K562 (cell line): ENCODE measurements around the gene PBXIP1. TPM values are rescaled to one million over a fixed set of nuclear protein-coding genes. Genes with fewer than 3 reads are reported as not detected.

Experiments
- FOXK2 ChIP-seq, 2 experiments: fragments of 450-650 bp; IDR thresholded peaks in 1 of 2; conservative IDR thresholded peaks in 1 of 2; 2 replicates each; pipeline ENCODE4 v1.6.1; 2016; ENCODE audit warnings: low read depth in 2 of 2, mild to moderate bottlenecking in 1 of 2
- FOXM1 ChIP-seq, 2 experiments: fragments of 450-650 bp in 1 of 2; sonication (generic) in 1 of 2; formaldehyde crosslinking in 1 of 2; IDR thresholded peaks; 2 replicates each; pipeline versions ENCODE4 v1.6.1 to v1.9.0; 2017 to 2022; ENCODE audit warnings: low read depth in 2 of 2, mild to moderate bottlenecking in 2 of 2, missing genetic modification reagents in 1 of 2, moderate library complexity in 1 of 2
- FOXP1 ChIP-seq: sonication (generic); formaldehyde crosslinking; IDR thresholded peaks from 2 replicates; pipeline ENCODE4 v1.8.0; 2022; ENCODE audit warnings: mild to moderate bottlenecking, missing genetic modification reagents
- FOXP4 ChIP-seq: sonication (generic); formaldehyde crosslinking; IDR thresholded peaks from 2 replicates; pipeline ENCODE4 v1.8.0; 2022; ENCODE audit warnings: mild to moderate bottlenecking, missing genetic modification reagents, borderline replicate concordance
- HDAC8 ChIP-seq: fragments of 450-650 bp; IDR thresholded peaks from 2 replicates; pipeline ENCODE4 v1.6.1; 2016; ENCODE audit warnings: mild to moderate bottlenecking, missing genetic modification characterization, moderate library complexity, missing compliant biosample characterization
- HMGN3 ChIP-seq: IDR thresholded peaks from 2 replicates; pipeline ENCODE4 v1.6.1; 2011; ENCODE audit warnings: borderline replicate concordance, low read depth, mild to moderate bottlenecking, mixed read lengths, low read length; ENCODE audit not compliant: insufficient read length; ENCODE audit errors: extremely low read depth
- NEUROD1 ChIP-seq: fragments of 150-350 bp; IDR thresholded peaks from 2 replicates; pipeline ENCODE4 v1.6.1; 2014; ENCODE audit warnings: borderline replicate concordance, low read length, low read depth; ENCODE audit not compliant: partially characterized antibody
- NKRF ChIP-seq: fragments of 450-650 bp; IDR thresholded peaks from 2 replicates; pipeline ENCODE4 v1.6.1; 2016; ENCODE audit warnings: borderline replicate concordance
- POLR2A ChIP-seq: fragments of 450-650 bp; conservative IDR thresholded peaks from 2 replicates; pipeline ENCODE4 v1.6.1; 2016
- SPI1 ChIP-seq: IDR thresholded peaks from 2 replicates; pipeline ENCODE4 v1.6.1; 2011; ENCODE audit warnings: low read depth, low read length, control low read depth, borderline replicate concordance
- THAP12 ChIP-seq: fragments of 250-450 bp; sonication (Bioruptor Pico); IDR thresholded peaks from 2 replicates; pipeline ENCODE4 v1.9.0; 2021; ENCODE audit warnings: mild to moderate bottlenecking, inconsistent platforms
- USF2 ChIP-seq: sonication (generic); formaldehyde crosslinking; IDR thresholded peaks from 2 replicates; pipeline ENCODE4 v1.5.0; 2020; ENCODE audit warnings: missing genetic modification reagents
- ZFP36 ChIP-seq: fragments of 150-350 bp; IDR thresholded peaks from 2 replicates; pipeline ENCODE4 v1.6.1; 2018; ENCODE audit warnings: low read length, low read depth; ENCODE audit not compliant: partially characterized antibody
- ZNF232 ChIP-seq: sonication (generic); formaldehyde crosslinking; IDR thresholded peaks from 2 replicates; pipeline ENCODE4 v1.8.0; 2022; ENCODE audit warnings: mild to moderate bottlenecking, missing genetic modification reagents
- ZNF584 ChIP-seq: fragments of 200-800 bp; sonication (Bioruptor generic); IDR thresholded peaks from 2 replicates; pipeline ENCODE4 v1.6.1; 2016; ENCODE audit warnings: low read depth, mild to moderate bottlenecking, missing genetic modification characterization, missing compliant biosample characterization
- polyA plus RNA-seq, 8 experiments: library from polyadenylated mRNA; depleted of rRNA in 4 of 8; stranded (reverse) in 5 of 8; unstranded in 3 of 8; fragments of >200 nt; fragmentation: Nextera tagmentation in 2 of 8; fragmentation: Illumina TruSeq in 1 of 8; extraction: Ambion mirVana in 2 of 8; extraction: Trizol in 1 of 8; gene quantifications; 2 replicates each; pipeline versions ENCODE4 v1.2.1 to v1.2.3, GENCODE V29; 2011 to 2014; ENCODE audit warnings: inconsistent platforms in 1 of 8, missing spikeins in 1 of 8
- total RNA-seq, 7 experiments: library from RNA; depleted of rRNA in 6 of 7; stranded (reverse); fragments of >200 nt in 6 of 7; fragmentation: Illumina TruSeq in 2 of 7; extraction: Trizol in 2 of 7; gene quantifications; 2 replicates each; pipeline versions ENCODE4 v1.2.1 to v1.2.3, GENCODE V29; 2011 to 2021; ENCODE audit warnings: low replicate concordance in 1 of 7
- TF ChIP-seq, protein P1 (sequence below): sonication (generic); formaldehyde crosslinking; IDR thresholded peaks from 2 replicates; pipeline ENCODE4 v1.8.0; 2022; ENCODE audit warnings: mild to moderate bottlenecking, missing genetic modification reagents
- TF ChIP-seq, protein P2 (sequence below): IDR thresholded peaks from 2 replicates; pipeline ENCODE4 v1.6.1; 2012; ENCODE audit warnings: low read depth, low read length, improper control_type of control experiment, borderline replicate concordance

PBXIP1 gene
- total and polyA plus RNA-seq, 9 of the 15 experiments (the other 6 are each of a cell fraction or from before 2014, with no cell fraction given) = 0.13 to 8.3 (median 5.8) TPM

DNA sequence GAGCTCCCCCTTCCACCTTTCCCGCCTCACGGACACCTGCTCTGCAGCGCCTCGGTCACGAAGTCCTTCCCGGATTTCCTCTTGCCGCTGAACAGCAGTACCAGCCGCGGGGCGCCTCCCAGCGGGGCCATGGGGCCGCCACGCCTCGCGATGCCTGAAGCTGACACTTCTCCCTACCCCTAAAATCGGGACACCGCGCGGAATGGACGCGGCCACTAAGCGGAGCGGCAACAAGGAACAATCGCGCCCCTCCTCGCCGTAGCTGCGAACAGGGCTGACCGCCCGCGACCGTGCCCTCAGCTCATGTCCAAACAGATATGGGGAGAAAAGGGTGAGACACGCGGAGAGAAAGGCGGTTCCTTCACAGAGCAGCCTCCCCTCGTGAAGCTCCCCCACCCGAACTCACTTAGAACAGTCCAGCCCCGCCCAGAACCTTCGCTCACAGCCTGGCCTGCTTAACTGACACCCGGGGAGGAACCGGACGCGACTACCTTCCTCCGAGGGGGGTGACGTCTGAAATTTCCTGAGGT is 19.3 kb downstream of the PBXIP1 start, which contains the start of gene PMVK (continued):
- TF ChIP-seq NKRF = peak; percentile 43; the same call in 1 of the 2 replicates
- TF ChIP-seq SPI1 = no peak
- TF ChIP-seq FOXK2 (conservative IDR thresholded peaks at IDR 0.05 in 1 of 2, IDR thresholded peaks at IDR 0.05 in 1 of 2; ENCODE audit: low read depth in 2 of 2) = peak in 1 of 2 experiments; percentile 98
- TF ChIP-seq FOXM1 (IDR thresholded peaks at IDR 0.05; ENCODE audit: low read depth) = no peak; the same call in 1 of the 2 replicates
- peak; percentile 98 for TF ChIP-seq FOXM1 (CRISPR knock-in tag; IDR thresholded peaks at IDR 0.05; ENCODE audit: low read depth)
- TF ChIP-seq FOXP1 (CRISPR knock-in tag) = peak; percentile 97
- TF ChIP-seq THAP12 (CRISPR knock-in tag) = peak; percentile 71; the same call in 1 of the 2 replicates
- peak; percentile 35; the same call in 1 of the 2 replicates for TF ChIP-seq ZNF584
- peak; percentile 81 for TF ChIP-seq POLR2A
- peak; percentile 72 for TF ChIP-seq NEUROD1
- peak; percentile 31 for TF ChIP-seq ZFP36
- TF ChIP-seq, protein P1, sequence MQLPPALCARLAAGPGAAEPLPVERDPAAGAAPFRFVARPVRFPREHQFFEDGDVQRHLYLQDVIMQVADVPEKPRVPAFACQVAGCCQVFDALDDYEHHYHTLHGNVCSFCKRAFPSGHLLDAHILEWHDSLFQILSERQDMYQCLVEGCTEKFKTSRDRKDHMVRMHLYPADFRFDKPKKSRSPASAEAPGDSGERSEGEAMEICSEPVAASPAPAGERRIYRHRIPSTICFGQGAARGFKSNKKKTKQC (CRISPR knock-in tag) = peak; percentile 98
- TF ChIP-seq FOXP4 (CRISPR knock-in tag) = peak; percentile 90
- peak; percentile 93; the same call in 1 of the 2 replicates for TF ChIP-seq ZNF232 (CRISPR knock-in tag)
- TF ChIP-seq HDAC8 (tag) = peak; percentile 84
- no peak for TF ChIP-seq USF2
- TF ChIP-seq, protein P2, sequence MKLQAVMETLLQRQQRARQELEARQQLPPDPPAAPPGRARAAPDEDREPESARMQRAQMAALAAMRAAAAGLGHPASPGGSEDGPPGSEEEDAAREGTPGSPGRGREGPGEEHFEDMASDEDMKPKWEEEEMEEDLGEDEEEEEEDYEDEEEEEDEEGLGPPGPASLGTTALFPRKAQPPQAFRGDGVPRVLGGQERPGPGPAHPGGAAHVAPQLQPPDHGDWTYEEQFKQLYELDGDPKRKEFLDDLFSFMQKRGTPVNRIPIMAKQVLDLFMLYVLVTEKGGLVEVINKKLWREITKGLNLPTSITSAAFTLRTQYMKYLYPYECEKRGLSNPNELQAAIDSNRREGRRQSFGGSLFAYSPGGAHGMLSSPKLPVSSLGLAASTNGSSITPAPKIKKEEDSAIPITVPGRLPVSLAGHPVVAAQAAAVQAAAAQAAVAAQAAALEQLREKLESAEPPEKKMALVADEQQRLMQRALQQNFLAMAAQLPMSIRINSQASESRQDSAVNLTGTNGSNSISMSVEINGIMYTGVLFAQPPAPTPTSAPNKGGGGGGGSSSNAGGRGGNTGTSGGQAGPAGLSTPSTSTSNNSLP = no peak
- peak; percentile 92 for TF ChIP-seq HMGN3
